Mesenchymal stem cell (in vitro differentiated cells and primary cell): ENCODE data around the gene IGSF8.

Experiments used
- DNase-seq: peaks from one replicate; pipeline ENCODE4 v3.0.0-alpha.2; 2013
- H2AFZ ChIP-seq: one replicate; pipeline ENCODE4 v1.6.1; 2013; ENCODE audit warnings: low read depth, mild to moderate bottlenecking, control low read depth, inconsistent platforms, low read length, moderate library complexity
- H2AK5ac ChIP-seq: 2 replicates; pipeline ENCODE4 v1.6.1; 2013; ENCODE audit warnings: low read length, moderate library complexity, mild to moderate bottlenecking, inconsistent platforms; ENCODE audit not compliant: severe bottlenecking
- H2BK120ac ChIP-seq: one replicate; pipeline ENCODE4 v1.6.1; 2013; ENCODE audit warnings: low read depth, mild to moderate bottlenecking, inconsistent platforms, low read length, moderate library complexity
- H2BK12ac ChIP-seq, 2 experiments: one replicate each; pipeline ENCODE4 v1.6.1; 2013; ENCODE audit warnings: inconsistent platforms in 2 of 2, low read length in 2 of 2, mild to moderate bottlenecking in 2 of 2, moderate library complexity in 2 of 2, control low read depth in 1 of 2
- H2BK15ac ChIP-seq: one replicate; pipeline ENCODE4 v1.6.1; 2013; ENCODE audit warnings: mild to moderate bottlenecking, low read depth, inconsistent platforms; ENCODE audit not compliant: poor library complexity, severe bottlenecking
- H2BK5ac ChIP-seq: 2 replicates; pipeline ENCODE4 v1.6.1; 2013; ENCODE audit warnings: low read depth, mild to moderate bottlenecking, low read length, control low read depth, inconsistent platforms; ENCODE audit not compliant: poor library complexity, severe bottlenecking
- H3K14ac ChIP-seq, 2 experiments: one replicate each; pipeline ENCODE4 v1.6.1; 2013; ENCODE audit warnings: inconsistent platforms in 2 of 2, low read length in 2 of 2, control low read depth in 1 of 2, mild to moderate bottlenecking in 1 of 2, moderate library complexity in 1 of 2
- H3K18ac ChIP-seq, 2 experiments: one replicate each; pipeline ENCODE4 v1.6.1; 2013; ENCODE audit warnings: inconsistent platforms in 2 of 2, low read length in 2 of 2, control low read depth in 1 of 2, low read depth in 1 of 2, mild to moderate bottlenecking in 1 of 2
- H3K23ac ChIP-seq, 2 experiments: one replicate each; pipeline ENCODE4 v1.6.1; 2013; ENCODE audit warnings: inconsistent platforms in 2 of 2, low read length in 2 of 2, mild to moderate bottlenecking in 2 of 2, moderate library complexity in 2 of 2, control low read depth in 1 of 2
- H3K27ac ChIP-seq: 2 replicates; pipeline ENCODE4 v1.5.1; 2013; ENCODE audit warnings: mild to moderate bottlenecking, moderate library complexity, low read length, control low read depth, inconsistent platforms; ENCODE audit not compliant: poor library complexity, severe bottlenecking
- H3K27me3 ChIP-seq, 2 experiments: 2 replicates each; pipeline versions ENCODE4 v1.6.1 to v1.7.0; 2013; ENCODE audit warnings: low read length in 2 of 2, mild to moderate bottlenecking in 2 of 2, moderate library complexity in 2 of 2, control low read depth in 1 of 2, inconsistent platforms in 1 of 2; ENCODE audit not compliant: control insufficient read depth in 1 of 2, insufficient read depth in 1 of 2
- H3K36me3 ChIP-seq, 2 experiments: 2 replicates each; pipeline versions ENCODE4 v1.6.1 to v1.7.0; 2013; ENCODE audit warnings: low read length in 2 of 2, control low read depth in 1 of 2, inconsistent platforms in 1 of 2, low read depth in 1 of 2, mild to moderate bottlenecking in 1 of 2; ENCODE audit not compliant: insufficient read depth in 2 of 2, control insufficient read depth in 1 of 2
- H3K4ac ChIP-seq, 2 experiments: one replicate each; pipeline ENCODE4 v1.6.1; 2013; ENCODE audit warnings: inconsistent platforms in 2 of 2, low read length in 2 of 2, mild to moderate bottlenecking in 2 of 2, moderate library complexity in 2 of 2, control low read depth in 1 of 2, low read depth in 1 of 2
- H3K4me1 ChIP-seq: 2 replicates; pipeline ENCODE4 v1.6.1; 2013; ENCODE audit warnings: low read depth, low read length, control low read depth; ENCODE audit not compliant: control insufficient read depth, insufficient read depth
- H3K4me2 ChIP-seq: 2 replicates; pipeline ENCODE4 v1.6.1; 2013; ENCODE audit warnings: low read length, mild to moderate bottlenecking, inconsistent platforms; ENCODE audit not compliant: poor library complexity, severe bottlenecking
- H3K4me3 ChIP-seq, 2 experiments: 2 replicates each; pipeline versions ENCODE4 v1.5.1 to v1.7.0; 2013; ENCODE audit warnings: low read length in 2 of 2, mild to moderate bottlenecking in 2 of 2, control low read depth in 1 of 2, low read depth in 1 of 2; ENCODE audit not compliant: insufficient read depth in 1 of 2
- H3K79me1 ChIP-seq: replicated peaks from 2 replicates; pipeline ENCODE4 v1.6.1; 2013; ENCODE audit warnings: mild to moderate bottlenecking, control low read depth, low read length, inconsistent platforms; ENCODE audit not compliant: poor library complexity, severe bottlenecking
- H3K9ac ChIP-seq: 2 replicates; pipeline ENCODE4 v1.7.0; 2013; ENCODE audit warnings: mild to moderate bottlenecking, low read length, moderate library complexity
- H3K9me3 ChIP-seq: 2 replicates; pipeline ENCODE4 v1.7.0; 2013; ENCODE audit warnings: mild to moderate bottlenecking, low read length; ENCODE audit not compliant: control insufficient read depth
- H4K8ac ChIP-seq: one replicate; pipeline ENCODE4 v1.6.1; 2013; ENCODE audit warnings: inconsistent platforms, mild to moderate bottlenecking, low read length, moderate library complexity
- H4K91ac ChIP-seq: one replicate; pipeline ENCODE4 v1.6.1; 2013; ENCODE audit warnings: mild to moderate bottlenecking, low read length, inconsistent platforms
- WGBS: methylation state at CpG from one replicate; pipeline ENCODE4 v1.1.7; 2013; ENCODE audit warnings: mixed read lengths; 5-methylcytosine and 5-hydroxymethylcytosine counted together

Gene IGSF8

DNA sequence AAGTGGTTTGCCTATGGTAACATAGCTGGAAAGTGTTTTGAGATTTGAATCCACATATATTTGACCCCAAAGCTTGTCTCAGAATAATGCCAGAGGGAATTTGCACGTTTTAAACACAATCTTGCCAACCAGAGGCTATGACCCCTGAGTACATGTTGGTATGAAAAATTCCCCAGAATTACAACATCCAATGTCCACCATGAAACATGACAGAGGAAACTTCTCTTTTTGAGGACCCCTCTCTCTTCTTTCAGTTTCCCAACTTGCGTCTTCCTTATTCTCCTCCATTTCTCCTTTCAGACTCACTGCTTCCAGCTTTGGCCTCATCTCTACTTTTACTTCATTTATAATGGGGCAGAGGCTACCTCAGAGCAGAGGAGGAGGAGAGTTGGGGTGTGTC is 22.6 kb downstream of the IGSF8 start:
- no peaks in the 10 kb centered on the region for H3K9me3 ChIP-seq
- H3K27me3 ChIP-seq, result peaks cover 43 to 65% of the 10 kb centered on the region in 2 experiments
- no peak overlapping the region for H3K23ac ChIP-seq
- H3K4me3 ChIP-seq, result no peak overlapping the region
- no peak overlapping the region for H3K14ac ChIP-seq
- H3K79me1 ChIP-seq, result no peaks in the 10 kb centered on the region
- DNase-seq, result no peak
- H2BK15ac ChIP-seq, result no peak overlapping the region
- no peak overlapping the region for H2BK12ac ChIP-seq
- no peaks in the 10 kb centered on the region for H3K36me3 ChIP-seq
- no peak overlapping the region for H3K9ac ChIP-seq
- H3K27ac ChIP-seq, result no peak overlapping the region
- no peak overlapping the region for H2BK5ac ChIP-seq
- no peak overlapping the region for H3K4ac ChIP-seq
- no peak overlapping the region for H2BK120ac ChIP-seq
- no peak overlapping the region for H3K4me2 ChIP-seq
- no peak overlapping the region for H4K8ac ChIP-seq
- 30% methylated on average over 1 of the region's 2 CpGs for WGBS
- no peak overlapping the region for H2AK5ac ChIP-seq
- no peak overlapping the region for H4K91ac ChIP-seq
- H2AFZ ChIP-seq, result no peak overlapping the region
- no peak overlapping the region for H3K18ac ChIP-seq
- H3K4me1 ChIP-seq, result peaks cover 3% of the 10 kb centered on the region

DNA sequence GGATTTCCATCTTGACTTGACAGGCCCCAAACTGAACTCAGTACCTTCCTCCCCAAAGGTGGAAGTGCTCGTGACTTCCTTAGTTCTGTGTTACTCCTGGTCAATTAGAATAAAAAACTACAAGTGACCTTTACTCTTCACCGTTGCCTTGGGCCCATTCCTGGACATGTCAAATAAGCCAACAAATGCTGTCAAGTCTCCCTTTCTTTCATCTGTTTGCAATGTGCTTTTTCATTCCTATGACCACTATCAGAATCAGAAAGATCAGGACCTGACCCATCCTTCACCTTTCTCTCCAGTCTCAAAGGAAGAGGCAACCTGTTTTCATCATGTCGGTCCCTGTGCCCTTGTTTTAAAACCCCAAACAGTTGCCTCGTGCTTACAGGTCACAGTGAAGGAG is 23.6 kb downstream of the IGSF8 start:
- Histone ChIP-seq H4K8ac (no peak overlapping the region), H3K27ac (no peak overlapping the region), H3K9me3 (no peaks in the 10 kb centered on the region), H4K91ac (no peak overlapping the region), H3K79me1 (no peaks in the 10 kb centered on the region), H3K14ac (no peak overlapping the region), H2BK5ac (no peak overlapping the region), H2BK120ac (no peak overlapping the region), H3K23ac (no peak overlapping the region), H2AFZ (no peak overlapping the region), H2AK5ac (no peak overlapping the region), H2BK12ac (no peak overlapping the region), H3K4ac (no peak overlapping the region), H3K18ac (no peak overlapping the region), H2BK15ac (no peak overlapping the region), H3K4me3 (no peak overlapping the region), H3K27me3 (peaks cover 38 to 61% of the 10 kb centered on the region in 2 experiments), H3K4me1 (peaks cover 8% of the 10 kb centered on the region), H3K36me3 (no peaks in the 10 kb centered on the region), H3K9ac (no peak overlapping the region), H3K4me2 (no peak overlapping the region)
- WGBS, result 69% methylated on average over 4 of the region's 4 CpGs
- no peak for DNase-seq

DNA sequence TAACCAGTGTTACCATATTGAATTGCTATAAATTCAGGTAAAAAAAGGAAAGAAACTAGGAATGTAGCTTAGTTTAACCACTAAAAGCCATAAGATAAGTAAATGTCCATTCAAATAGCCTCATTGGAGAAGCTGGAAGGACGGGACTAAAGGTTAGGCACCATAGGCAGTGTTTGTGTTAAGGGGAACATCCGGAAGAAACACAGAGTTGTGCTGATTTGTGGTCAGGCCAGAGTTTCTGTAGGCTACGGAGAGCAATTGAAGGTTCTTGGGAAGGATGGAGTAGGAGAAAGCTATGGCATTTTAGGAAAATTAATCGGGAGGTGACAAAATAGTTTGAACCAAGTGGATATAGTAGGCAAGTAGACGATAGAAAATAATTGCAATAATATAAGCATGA is 27.1 kb downstream of the IGSF8 start:
- Histone ChIP-seq H2BK120ac (no peak overlapping the region), H3K79me1 (no peaks in the 10 kb centered on the region), H3K4me2 (no peak overlapping the region), H3K4me1 (peaks cover 12% of the 10 kb centered on the region), H3K18ac (no peak overlapping the region), H3K36me3 (no peaks in the 10 kb centered on the region), H2BK15ac (no peak overlapping the region), H3K27ac (no peak overlapping the region), H3K4me3 (no peak overlapping the region), H2AFZ (no peak overlapping the region), H4K8ac (no peak overlapping the region), H2BK5ac (no peak overlapping the region), H3K27me3 (peaks cover 66 to 81% of the 10 kb centered on the region in 2 experiments), H3K9ac (no peak overlapping the region), H4K91ac (no peak overlapping the region), H3K14ac (no peak overlapping the region), H3K9me3 (no peaks in the 10 kb centered on the region), H2AK5ac (no peak overlapping the region), H3K23ac (no peak overlapping the region), H2BK12ac (no peak overlapping the region), H3K4ac (no peak overlapping the region)
- 88% methylated on average over 5 of the region's 5 CpGs for WGBS
- no peak for DNase-seq

DNA sequence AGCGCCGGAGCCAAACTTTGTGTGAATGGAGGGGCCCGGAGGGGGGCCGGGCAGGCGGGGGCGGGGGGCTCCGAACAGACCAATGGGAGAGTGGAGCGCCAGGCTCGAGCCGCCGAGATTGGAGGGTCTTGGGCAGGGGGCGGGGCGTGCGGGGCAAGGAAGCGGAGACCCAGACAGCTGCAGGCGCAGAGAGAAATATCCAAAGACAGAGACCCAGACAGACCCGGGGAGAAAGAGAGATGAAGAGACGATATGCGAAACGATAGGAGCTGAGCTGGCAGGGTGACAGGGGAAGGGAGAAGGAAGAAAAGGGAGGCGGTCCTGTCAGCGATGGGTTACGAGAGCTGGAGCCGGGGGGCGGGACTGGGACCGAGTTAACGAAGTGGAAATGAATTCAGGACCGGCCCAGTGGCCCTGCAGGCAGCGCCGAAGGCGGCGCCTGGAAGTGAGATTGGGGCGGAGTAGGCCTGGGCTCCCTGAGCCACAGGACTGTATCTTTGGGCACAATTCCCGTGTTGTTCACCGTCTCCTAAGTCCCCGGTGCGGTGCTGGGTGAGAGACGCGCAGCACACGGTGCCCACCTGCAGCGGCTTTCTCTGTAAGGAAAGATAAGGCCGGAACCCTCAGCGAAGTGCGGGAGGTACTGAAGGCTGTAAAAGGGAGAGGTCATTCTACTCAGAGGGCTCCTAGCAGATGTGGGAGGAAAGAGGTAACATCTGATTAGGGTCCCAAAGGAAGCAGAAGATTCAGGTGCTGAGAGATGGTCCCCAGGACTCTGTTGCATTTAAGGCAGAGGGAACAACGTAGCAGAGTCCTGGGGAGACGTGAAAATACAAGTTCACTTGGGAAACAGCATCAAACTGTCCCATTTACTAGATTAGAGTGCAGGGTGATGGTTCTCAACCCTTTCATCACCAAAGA is 27.9 kb downstream of the IGSF8 start:
- peak; percentile 75 for DNase-seq
- WGBS, result 2% methylated on average over 41 of the region's 46 CpGs

More for the DNA sequence above, 27.9 kb downstream of the IGSF8 start:
- H3K4me3 ChIP-seq, result peak overlapping the region; percentile 54 to 84
- H2BK15ac ChIP-seq, result no peak overlapping the region
- H3K36me3 ChIP-seq, result no peaks in the 10 kb centered on the region
- H3K23ac ChIP-seq, result peak overlapping the region in 1 of 2 experiments; percentile 77
- peak overlapping the region; percentile 53 for H3K9ac ChIP-seq
- no peaks in the 10 kb centered on the region for H3K79me1 ChIP-seq
- peak overlapping the region; percentile 89 for H3K4me2 ChIP-seq
- H2AK5ac ChIP-seq, result no peak overlapping the region
- H3K4ac ChIP-seq, result peak overlapping the region in 1 of 2 experiments; percentile 24
- peaks cover 8% of the 10 kb centered on the region for H3K4me1 ChIP-seq
- H2BK5ac ChIP-seq, result no peak overlapping the region
- H2AFZ ChIP-seq, result peak overlapping the region; percentile 89
- H3K9me3 ChIP-seq, result no peaks in the 10 kb centered on the region
- no peak overlapping the region for H2BK12ac ChIP-seq
- peaks cover 59 to 84% of the 10 kb centered on the region in 2 experiments for H3K27me3 ChIP-seq
- no peak overlapping the region for H4K8ac ChIP-seq
- H2BK120ac ChIP-seq, result no peak overlapping the region
- H3K14ac ChIP-seq, result no peak overlapping the region
- H4K91ac ChIP-seq, result no peak overlapping the region
- no peak overlapping the region for H3K27ac ChIP-seq
- no peak overlapping the region for H3K18ac ChIP-seq
